ENCODE results near the gene CDH13. TPM values are rescaled to one million over a fixed set of nuclear protein-coding genes. Genes with fewer than 3 reads are reported as not detected.

The CDH13 gene
- total RNA-seq, 1 donor from 2014 or later = 161 TPM

- Histone ChIP-seq H3K36me3 (no peaks in the 10 kb centered on the region), H3K27ac (replicated peaks) (no peak overlapping the region), H3K4me1 (no peaks in the 10 kb centered on the region), H3K4me3 (no peak overlapping the region), H3K27me3 (ENCODE audit: low read depth) (no peaks in the 10 kb centered on the region), H3K9me3 (replicated peaks) (peaks cover 11% of the 10 kb centered on the region)
- TF ChIP-seq, protein P1, sequence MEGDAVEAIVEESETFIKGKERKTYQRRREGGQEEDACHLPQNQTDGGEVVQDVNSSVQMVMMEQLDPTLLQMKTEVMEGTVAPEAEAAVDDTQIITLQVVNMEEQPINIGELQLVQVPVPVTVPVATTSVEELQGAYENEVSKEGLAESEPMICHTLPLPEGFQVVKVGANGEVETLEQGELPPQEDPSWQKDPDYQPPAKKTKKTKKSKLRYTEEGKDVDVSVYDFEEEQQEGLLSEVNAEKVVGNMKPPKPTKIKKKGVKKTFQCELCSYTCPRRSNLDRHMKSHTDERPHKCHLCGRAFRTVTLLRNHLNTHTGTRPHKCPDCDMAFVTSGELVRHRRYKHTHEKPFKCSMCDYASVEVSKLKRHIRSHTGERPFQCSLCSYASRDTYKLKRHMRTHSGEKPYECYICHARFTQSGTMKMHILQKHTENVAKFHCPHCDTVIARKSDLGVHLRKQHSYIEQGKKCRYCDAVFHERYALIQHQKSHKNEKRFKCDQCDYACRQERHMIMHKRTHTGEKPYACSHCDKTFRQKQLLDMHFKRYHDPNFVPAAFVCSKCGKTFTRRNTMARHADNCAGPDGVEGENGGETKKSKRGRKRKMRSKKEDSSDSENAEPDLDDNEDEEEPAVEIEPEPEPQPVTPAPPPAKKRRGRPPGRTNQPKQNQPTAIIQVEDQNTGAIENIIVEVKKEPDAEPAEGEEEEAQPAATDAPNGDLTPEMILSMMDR (IDR thresholded peaks at IDR 0.05; ENCODE audit: borderline replicate concordance) = no peak
- DNase-seq = no peak
- intact Hi-C loops (cut with micrococcal nuclease) = loop anchor here (10.0 kb wide), 1 partner anchor 72 kb away; no protein-coding TSS in a partner anchor
Observed at GRCh38 chr16:83513008-83513755, 886.4 kb downstream of the CDH13 start.

- TF ChIP-seq, protein P1 (IDR thresholded peaks at IDR 0.05; ENCODE audit: borderline replicate concordance) = no peak
- DNase-seq = no peak
- no peaks in the 10 kb centered on the region for H3K4me1 ChIP-seq
- H3K9me3 ChIP-seq (replicated peaks) = peaks cover 11% of the 10 kb centered on the region
- intact Hi-C loops (cut with micrococcal nuclease) = loop anchor here (10.0 kb wide), 1 partner anchor 69 kb away; no protein-coding TSS in a partner anchor
- H3K27ac ChIP-seq (replicated peaks) = no peak overlapping the region
- no peak overlapping the region for H3K4me3 ChIP-seq
- H3K36me3 ChIP-seq = no peaks in the 10 kb centered on the region
- no peaks in the 10 kb centered on the region for H3K27me3 ChIP-seq (ENCODE audit: low read depth)
Observed at GRCh38 chr16:83515395-83515794, 888.6 kb downstream of the CDH13 start.

GRCh38 chr16:83516931-83517330 lies 890.2 kb downstream of the CDH13 start:
- Histone ChIP-seq H3K27ac (replicated peaks) (no peak overlapping the region), H3K27me3 (ENCODE audit: low read depth) (no peaks in the 10 kb centered on the region), H3K4me1 (no peaks in the 10 kb centered on the region), H3K9me3 (replicated peaks) (peaks cover 11% of the 10 kb centered on the region), H3K4me3 (no peak overlapping the region), H3K36me3 (no peaks in the 10 kb centered on the region)
- TF ChIP-seq, protein P1 (IDR thresholded peaks at IDR 0.05; ENCODE audit: borderline replicate concordance) = no peak
- intact Hi-C loops (cut with micrococcal nuclease) = loop anchor here (10.0 kb wide), 1 partner anchor 68 kb away; no protein-coding TSS in a partner anchor
- no peak for DNase-seq

- intact Hi-C loops (cut with micrococcal nuclease) = loop anchor here (10.0 kb wide), 1 partner anchor 67 kb away; no protein-coding TSS in a partner anchor
- Histone ChIP-seq H3K4me1 (no peaks in the 10 kb centered on the region), H3K36me3 (no peaks in the 10 kb centered on the region), H3K4me3 (no peak overlapping the region), H3K27ac (replicated peaks) (no peak overlapping the region), H3K27me3 (ENCODE audit: low read depth) (no peaks in the 10 kb centered on the region), H3K9me3 (replicated peaks) (peaks cover 11% of the 10 kb centered on the region)
- TF ChIP-seq, protein P1 (IDR thresholded peaks at IDR 0.05; ENCODE audit: borderline replicate concordance) = no peak
- DNase-seq = no peak
Observed at GRCh38 chr16:83517398-83517797, 890.6 kb downstream of the CDH13 start.

DNA sequence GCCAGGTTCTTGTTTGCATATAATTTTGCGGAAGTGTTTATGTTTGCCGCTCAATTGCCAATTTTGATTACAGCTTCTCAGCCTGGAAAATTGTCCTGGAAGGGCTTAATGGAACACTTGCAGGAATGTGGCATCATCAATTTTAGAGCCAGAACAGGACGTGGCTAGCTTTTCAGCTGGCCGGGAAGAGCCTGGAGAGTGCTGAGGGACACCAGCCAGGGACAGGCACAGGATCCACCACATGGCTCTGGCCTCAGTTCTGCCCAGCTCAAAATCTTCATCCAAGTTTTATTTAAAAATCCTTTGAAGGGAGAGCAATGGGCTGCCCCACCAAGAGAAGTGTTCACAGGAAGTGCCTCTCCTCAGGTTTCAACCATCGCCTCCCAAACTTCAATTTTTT lies 893.8 kb downstream of the CDH13 start:
- Histone ChIP-seq H3K27me3 (ENCODE audit: low read depth) (no peaks in the 10 kb centered on the region), H3K36me3 (no peaks in the 10 kb centered on the region), H3K4me3 (no peak overlapping the region), H3K9me3 (replicated peaks) (peaks cover 11% of the 10 kb centered on the region), H3K4me1 (no peaks in the 10 kb centered on the region), H3K27ac (replicated peaks) (no peak overlapping the region)
- intact Hi-C loops (cut with micrococcal nuclease) = no loop called here
- DNase-seq = no peak
- TF ChIP-seq, protein P1 (IDR thresholded peaks at IDR 0.05; ENCODE audit: borderline replicate concordance) = no peak

All from left ventricle myocardium inferior (tissue), 1 donor.